Measurements from ENCODE around the gene SETBP1.

Gene SETBP1

DNA sequence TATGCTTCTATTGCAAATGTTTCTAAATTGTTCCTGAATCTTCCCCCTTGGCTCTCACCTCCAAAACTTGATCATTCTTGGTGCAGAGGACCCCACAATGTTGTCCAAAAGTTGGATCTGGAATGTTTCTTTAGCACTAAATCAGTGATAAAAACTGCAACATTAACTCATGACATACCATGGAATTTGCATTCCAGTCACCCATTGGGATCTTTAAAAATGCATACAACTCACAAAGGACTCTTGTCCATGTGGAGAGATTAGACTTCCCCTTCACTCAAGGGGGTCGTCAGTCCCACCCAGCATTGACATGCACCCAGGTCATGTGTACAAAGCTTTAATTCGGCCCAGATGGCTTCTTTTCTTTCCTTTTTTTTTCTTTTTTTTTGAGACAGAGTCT is 169.3 kb downstream of the SETBP1 start:
- no peak for DNase-seq

DNA sequence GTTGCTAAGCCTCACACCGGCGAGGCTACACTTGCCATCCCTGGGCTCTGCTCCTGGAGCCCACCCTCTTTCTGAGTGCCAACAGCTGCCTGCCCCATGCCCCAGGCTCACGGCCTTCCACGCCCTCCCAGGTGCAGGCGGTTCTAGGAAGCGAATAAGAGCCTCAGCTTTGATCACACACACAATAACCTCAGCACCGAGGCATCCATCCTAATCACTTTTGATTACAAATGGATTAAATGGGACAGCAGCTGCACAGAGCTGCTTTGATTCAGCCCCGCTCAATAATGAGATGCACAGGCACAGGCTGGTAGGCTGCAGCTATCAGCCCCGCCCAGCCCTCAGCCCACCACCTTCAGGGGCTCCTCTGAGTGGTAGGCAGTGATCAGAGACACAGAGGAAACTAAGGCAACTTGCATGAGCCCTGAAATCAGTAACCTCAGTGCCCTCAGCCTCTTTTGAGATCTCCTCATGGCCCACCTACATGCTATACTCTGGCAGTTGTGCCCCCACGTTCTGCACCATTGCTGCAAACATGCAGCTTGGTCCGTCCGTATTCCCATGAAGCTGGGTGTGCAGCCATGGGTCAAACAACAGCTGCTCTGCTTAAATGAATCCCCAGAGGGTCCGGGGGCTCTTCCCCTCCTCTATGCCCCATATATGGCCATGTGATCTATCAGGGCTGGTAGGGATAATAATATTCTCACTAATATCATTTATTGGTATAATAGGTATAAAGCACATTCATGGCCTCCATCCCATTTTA is 171.4 kb downstream of the SETBP1 start:
- no peak for DNase-seq

DNA sequence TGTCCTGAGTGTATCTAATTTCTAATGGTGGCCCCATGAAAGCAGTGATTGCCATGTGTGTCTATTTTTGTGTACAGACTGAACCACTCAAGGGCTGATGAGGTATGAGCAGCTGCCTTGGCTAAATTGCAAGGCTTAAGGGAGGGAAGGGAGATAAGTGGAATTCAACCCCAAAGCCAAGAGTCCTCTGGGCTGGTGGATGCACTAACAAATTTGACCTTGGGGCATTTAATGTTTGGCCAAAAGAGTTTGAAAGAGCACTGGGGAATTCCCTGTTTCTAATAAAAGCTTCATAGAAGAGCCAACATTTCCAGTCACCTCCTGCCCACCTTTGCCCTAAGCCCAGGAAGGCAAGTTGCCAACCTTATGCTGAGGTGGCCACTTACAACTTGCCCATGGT is 172.1 kb downstream of the SETBP1 start:
- no peak for DNase-seq

DNA sequence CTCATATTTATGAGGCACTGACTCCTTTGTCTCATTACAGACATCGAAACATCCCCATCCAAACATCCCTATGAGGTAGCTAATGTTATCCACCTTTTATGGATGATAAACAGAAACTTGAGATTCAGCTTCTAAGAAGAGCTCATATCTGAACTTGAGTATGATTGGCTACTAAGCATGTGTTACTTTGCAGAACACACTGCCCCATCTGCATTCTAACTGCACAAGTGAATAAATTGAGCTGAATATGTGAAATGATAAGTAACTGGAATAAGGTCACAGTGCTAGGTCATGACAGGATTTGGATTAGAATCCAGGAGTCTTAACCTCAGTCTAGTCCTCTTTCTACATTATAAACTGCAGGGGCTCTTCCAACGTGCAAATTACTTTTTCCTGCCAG is 172.7 kb downstream of the SETBP1 start:
- no peak for DNase-seq

DNA sequence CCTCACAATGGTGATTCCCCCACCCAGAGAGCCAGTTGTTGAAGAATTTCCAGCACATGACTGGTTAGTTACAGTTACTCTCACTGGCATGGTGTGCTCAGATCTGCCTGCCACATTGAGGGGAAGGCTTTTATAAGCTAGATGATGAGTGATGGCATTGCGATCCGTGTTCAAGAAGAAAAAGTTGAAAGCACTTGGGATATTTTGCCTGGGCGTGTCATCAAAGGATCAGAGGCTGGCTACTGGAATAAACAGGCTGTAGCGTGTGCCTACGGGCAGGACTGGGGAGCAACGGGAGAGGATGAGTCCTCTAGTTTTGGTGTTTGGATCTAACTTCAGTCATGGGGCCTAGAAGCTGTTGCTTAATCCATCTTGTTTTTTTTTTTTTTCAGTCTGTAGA is 175.0 kb downstream of the SETBP1 start:
- no peak for DNase-seq

DNA sequence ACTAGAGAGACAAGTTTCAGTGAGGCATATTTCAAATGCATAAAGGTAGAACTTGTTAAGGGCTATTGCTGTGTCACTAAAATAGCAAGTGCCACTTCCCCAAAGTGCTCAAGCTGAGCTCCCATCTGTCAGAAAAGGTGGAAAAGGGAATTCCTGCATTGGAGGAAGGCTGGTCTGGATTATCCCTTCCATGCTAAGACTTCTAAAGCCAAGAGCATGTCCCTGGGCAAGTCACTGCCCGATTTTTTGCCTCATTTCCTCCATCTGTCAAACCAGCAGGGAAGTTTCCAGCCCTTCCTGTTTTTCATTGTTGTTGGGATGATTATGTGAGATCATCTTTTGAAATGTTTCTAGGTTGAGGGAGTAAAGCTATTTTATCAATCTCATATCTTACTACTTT is 175.5 kb downstream of the SETBP1 start:
- DNase-seq = no peak

DNA sequence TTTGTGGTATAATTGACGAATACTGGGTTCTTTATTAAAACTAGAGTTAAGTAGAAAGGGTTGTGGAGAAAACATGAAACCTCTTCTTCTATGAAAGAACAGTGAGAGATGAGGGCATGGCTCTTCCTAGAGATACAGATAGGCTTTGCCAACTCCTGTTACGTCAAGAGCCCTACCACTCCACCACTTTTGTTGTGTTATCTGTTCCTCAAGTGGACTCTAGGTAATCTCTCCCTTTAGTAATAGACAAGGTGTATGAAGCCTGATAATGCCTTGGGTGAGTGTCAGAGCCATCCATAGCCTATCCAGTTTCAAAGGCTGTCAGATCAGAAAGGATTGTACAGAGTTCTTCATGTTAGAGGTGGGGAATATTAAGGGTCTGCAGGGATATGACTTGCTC is 176.4 kb downstream of the SETBP1 start:
- DNase-seq = no peak

DNA sequence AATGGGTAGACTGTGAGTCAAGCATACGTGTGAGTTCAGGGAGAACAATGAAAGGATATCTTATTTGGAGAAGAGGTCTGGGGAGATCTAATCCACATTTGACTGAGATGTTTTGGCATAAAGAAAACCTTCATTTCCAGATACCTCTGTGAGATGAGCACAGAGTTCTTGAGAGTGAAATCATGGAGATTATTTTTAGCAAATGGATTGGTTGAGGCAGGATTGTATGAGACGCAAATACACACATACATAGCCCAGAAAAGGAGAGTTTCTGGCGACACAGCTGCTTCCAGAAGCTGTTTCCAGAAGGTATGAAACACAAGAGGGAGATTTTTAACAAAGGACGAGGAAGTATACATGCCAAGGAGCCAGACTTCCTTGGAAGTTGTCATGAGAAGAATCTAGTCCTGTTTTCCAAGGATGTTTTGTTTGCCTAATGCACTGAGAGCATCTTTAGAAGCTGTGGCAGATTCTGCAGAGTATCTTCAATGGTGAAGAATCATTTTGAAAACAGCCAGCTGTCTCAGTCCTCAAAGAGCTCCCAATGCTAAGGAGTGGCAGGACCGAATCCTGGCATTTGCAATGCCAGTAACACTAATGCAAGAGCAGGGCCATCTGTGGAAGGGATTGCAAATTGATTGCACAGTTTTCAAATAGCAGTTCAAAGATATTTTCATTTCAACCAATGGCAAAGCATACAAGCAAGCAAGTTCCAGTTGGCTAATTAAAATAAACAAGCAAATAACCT is 177.2 kb downstream of the SETBP1 start:
- no peak for DNase-seq

DNA sequence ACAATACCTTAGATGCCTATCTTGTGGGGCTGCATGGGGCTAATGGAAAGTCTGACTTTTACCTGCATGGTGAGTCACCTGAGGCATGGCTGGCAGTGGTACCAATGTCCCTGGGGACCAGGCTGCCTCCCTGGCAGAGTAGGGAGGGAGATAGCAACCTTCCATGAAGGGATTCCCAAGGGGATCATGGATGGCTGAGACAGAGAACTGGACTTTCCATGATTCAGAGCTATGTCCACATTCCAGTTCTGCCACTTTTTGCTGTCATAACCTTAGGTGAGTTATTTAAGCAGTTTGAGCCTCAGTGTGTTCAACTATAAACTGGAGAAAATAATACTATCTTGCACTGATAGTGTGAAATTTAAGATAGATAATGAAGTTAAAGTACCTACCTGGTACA is 178.6 kb downstream of the SETBP1 start:
- DNase-seq = no peak

DNA sequence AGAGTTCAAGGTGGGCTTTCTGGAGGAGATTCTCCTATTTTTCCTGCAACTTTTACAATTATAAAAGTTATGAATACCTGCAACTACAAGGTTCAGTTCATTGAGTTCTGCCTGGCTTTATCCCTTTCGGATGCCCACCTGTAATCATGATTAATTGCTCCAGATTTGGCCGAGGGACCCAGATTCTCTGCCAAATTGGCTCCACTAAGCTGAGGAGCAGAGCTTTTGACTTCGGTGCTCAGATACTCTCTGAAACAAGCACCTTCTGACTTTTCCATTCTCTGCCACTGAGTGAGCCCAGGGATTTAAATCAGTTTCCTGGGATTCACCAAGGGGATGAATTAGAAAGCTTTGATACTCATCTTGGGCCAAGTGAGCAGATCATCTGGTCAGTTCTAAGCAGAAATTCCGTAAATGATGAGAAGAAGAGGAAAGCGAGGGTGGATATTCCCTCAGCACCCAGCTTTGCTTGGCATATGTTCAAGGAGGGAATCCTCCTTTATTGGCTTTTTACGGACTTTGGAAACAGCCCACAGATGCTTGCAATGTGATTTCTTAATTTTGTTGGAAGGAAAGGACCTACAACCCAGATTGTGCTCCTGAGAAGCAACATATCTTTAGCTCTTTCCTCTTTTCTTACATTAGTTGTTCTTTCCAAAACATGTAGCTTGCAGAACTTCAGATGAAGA is 179.2 kb downstream of the SETBP1 start:
- no peak for DNase-seq

DNA sequence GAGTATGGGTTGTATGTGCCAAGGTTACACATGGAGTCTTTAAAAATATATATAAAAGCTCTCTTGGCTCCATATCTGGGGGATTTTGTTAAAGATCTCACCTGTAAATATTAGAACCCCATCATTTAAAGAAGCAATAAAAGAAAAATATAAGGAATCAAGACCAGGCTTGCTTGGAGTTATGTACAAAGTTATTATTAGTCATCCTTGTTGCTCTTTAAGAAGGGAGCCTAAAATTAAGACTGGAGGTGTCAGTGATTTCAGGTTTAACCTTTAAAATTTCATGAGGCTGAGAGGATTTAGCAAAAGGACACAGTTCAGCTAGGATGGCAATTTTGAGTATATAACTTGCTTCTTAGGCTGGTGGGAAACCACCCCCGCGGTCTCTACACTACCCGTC is 181.4 kb downstream of the SETBP1 start:
- DNase-seq = no peak

DNA sequence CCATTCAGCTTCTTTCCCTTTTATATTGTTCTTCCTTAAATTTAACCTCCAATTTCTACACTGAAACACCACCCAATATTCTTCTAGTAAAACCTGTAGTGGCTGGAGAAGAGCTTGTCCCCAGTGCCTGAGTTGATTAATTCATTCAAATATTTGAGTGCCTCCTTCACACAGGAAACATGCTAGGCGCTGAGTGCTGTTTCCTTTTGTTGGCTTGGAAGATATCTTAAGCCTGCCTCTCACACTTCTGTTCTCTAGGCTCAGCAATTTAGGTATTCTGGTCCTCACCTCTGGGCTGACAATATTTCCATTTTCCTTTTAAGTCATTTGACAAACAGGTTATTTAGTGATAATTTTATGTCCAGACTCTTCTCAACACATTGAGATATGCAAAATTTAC is 185.4 kb downstream of the SETBP1 start:
- no peak for DNase-seq

DNA sequence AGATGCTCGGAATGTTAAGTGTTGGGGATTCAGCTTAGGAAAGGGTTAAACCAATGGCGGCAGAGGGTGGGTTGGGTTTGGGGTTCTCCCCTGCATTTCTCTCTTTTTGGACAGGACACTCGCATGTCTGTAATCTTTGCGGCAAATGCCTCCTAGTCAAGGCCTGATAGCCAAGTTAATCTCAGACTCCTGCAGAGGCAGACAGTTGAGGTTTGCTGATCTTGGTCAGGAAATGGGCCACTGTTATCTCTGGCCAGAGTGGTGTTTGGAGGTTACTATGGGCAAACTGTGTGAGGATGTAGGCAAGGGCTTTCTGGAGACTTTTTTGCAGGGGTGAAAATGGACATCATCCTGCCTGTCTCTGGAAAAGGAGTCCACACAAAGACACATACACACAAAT is 188.8 kb downstream of the SETBP1 start:
- DNase-seq = no peak

DNA sequence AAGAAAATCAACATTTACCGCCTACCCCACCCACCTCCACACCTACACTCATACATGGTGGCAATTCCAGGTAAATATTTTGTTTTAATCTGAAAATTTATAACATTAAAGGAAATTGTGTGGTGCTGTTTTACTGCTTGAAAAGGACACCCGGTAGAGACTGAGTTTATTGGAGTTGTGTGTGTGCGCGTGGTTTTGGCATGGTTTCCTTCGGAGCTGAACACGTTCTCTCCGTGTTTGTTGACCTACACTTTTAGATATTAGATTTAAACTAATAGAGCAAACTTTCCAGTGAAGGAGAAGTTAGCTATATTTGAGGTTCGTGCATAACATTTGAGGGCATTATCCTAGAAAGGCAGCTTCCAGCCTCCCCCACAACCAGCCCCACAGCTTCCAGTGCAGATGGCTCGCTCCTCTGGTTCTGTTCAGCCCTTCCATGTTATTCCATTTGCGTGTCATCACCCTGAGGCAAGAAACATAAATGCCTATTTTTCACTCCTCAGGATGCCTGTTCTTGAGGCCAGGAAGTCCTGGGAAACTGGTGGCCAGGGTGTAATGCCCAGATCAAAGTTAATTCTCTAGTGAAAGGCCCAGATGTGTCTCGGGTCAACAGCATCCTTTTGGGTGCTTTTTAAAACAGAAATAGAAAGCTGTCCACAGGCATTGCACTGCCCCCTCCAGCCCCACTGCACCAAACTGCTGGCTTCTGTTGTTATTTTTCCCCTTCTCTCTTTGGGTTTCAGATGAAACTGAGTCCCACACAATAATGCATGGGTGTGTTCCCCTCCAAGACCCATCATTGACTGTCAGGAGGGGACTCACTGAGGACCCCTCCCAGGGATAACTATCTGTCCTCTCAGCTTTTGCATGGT is 190.2 kb downstream of the SETBP1 start:
- no peak for DNase-seq

DNA sequence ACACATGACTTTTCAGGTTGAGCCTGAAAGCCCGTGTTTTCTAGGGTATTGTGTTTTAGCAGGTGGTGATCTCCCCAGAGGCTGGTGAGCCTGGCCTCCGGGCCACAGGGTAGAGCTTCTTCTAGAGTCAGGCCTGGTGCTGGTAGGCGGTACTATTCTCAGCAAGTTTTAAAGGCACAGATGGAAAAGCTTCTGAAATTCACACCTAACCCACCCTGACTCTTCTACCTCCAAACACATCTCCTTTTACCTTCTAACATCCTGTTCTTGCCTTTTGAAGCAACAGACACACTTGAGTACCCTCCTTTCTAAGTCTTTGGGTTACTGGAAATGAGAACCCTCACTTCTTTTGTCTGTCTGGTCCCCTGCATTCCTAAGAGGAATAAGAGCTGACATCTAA is 191.1 kb downstream of the SETBP1 start:
- no peak for DNase-seq

DNA sequence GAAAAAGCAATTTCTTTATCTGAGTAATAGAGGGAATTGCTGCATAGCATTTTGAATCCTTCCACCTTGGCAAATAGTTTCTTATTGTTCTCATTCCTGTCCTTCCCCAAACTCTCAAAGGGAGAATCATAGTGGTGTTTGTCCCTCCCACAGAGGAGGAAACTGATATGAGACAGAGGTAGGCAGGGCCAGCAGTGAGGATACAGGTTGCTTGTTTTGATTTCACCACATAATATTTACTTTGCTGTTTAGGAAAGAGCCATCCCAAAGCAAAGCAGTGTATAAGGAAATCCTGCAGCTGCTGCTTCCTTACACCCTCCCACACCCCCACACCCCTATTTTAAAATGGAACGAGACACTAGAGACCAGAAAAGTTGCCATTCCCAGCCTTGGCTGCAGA is 195.3 kb downstream of the SETBP1 start:
- no peak for DNase-seq

DNA sequence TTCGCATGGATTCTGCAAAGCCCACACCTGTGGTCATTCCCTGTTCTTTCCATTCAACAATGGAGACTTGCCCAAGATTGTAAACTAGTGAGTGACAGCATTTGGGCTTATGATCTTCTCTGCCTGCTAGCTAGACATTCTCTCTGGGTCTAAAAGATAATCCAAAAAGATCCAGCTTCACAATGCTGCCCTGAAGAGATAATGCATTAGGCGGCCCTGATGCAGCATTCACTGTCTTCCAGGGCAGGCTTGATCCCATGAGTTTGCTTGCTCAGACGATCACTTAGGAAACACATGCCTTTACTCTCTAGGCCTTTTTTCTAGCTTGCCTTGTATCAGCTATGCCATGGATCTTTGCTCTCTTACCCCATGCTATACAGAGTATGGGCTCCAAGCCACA is 196.1 kb downstream of the SETBP1 start:
- no peak for DNase-seq

DNA sequence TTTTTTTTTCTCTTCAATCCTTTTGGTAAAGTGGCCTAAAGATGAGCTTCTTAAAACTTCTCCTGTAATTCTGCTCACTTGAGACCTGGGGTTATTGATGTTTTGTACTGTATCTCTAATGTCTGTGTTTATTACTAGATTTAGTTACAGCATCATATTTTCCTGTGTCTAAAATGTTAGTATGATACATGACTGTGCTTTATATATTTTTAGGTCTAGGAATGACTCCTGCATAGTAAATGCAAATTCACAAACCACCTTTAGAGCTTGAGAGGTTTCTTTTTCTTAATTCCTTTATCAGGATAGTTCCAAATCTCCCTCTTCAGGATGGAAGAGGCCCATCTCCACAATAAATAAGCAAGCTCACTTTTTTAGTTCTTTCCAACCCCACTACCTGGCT is 197.6 kb downstream of the SETBP1 start:
- DNase-seq = no peak

DNA sequence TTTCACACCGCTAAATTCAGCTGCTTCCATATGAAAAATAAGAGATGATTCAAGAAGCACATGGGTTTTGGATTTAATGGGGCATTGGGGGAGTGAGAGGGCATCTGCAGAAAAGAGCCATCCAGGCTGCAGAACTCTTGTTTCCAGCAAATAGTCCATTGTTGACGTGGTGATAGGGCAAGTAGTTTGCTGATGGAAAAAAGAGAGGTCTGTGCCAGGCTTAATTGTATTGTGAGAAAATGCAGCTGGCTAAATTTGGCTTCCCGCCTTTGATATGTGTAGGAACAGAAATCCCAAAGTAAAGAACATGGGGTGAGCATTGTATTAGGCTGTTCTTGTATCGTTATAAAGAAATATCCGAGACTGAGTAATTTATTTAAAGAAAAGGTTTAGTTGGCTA is 199.5 kb downstream of the SETBP1 start:
- no peak for DNase-seq

DNA sequence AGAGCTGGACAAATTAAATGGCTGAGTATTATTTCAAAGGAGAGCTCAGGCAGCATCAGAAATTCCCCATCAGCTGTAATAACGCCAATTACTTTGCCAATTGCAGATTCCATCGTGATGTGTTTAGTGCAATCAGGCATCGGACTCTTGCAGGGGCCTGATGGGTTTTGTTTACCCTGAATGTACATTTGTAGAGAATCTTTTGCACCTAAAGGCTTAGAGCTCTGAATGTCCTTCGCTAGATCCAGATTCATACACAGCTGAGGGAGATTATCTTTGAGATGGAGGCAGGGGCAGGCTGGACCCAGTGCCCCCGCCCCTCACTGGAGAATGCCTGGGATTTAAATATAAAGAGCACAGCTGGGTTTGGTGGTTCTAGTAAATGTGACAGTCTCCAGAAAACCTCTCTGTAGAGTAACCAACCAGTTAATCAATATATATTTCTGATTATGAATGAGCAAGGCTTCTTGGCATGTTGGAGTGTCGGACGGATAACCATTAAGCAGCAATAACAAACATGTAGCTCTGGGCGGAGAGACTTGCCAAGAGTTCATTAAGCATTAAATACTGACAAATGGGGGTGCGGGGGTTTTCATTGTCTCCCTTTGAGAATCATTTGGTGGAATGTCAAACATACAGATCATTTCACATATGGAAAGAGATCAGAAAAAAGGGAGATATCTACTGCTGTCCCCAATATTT is 200.9 kb downstream of the SETBP1 start:
- DNase-seq = no peak

DNA sequence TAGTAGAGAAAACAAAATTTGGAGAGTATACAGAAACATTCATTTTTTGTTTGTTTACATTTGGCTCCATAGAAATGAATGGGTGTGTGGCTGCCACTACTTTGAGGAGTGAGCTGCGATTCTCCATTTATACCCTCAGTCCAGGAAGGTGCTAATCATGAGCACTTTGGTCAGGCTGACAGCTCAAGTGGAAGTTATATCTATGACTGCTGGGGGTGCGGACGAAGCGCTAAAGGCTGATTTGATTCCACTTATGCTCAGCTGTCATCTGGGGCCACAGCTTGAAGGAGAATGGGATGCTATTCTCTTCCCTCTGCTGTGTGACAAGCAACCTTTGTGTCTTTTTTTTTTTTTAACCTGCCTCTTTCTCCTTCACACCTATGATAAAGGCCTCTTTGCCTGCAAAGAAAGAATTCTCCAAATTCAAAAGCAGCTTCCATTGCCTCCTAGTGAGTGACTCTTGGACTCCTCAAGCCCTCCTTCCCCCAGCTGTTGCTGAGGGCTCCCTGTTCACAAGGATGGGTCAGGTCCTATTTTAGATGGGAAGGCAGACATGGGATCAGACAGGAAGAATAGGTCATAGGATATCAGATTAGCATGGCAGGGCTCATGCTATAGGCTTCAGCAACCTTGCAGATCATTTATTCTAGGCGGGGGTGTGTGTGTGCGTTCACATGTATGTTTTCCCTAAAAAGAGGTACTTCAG is 201.6 kb downstream of the SETBP1 start:
- DNase-seq = no peak

DNA sequence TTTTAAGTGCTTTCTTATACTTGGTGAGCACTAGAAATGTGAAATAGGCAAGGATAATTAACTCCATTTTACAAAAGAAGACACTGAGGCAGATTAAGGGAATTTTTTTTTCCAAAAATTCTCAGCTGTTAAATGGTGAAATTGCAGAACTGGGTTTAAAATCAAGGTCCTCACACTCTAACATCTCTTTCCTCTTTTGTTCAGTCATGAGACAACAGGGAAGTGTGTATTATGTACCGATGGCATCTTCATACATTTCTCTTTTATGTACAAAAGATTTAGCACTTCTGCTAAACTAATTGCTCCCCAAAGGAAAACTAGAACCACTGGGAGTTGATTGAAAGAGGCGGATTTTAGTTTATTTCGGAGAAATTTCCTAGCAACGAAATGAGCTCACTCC is 203.0 kb downstream of the SETBP1 start:
- no peak for DNase-seq
